ENCODE data around the gene ADARB2. TPM values are rescaled to one million over a fixed set of nuclear protein-coding genes. Genes with fewer than 3 reads are reported as not detected.

The ADARB2 gene
- total RNA-seq, 3 donors from 2014 or later (not counting 1 experiment from before 2014, with no cell fraction given): 0.27 to 0.78 (median 0.40) TPM

- DNase-seq: no peak
- Histone ChIP-seq H3K9me3 (ENCODE audit: control insufficient read depth, insufficient read depth, low read length) (no peaks in the 10 kb centered on the region), H3K27ac (ENCODE audit: low read length) (no peak overlapping the region), H3K4me1 (ENCODE audit: control insufficient read depth, insufficient read depth, low read length) (no peaks in the 10 kb centered on the region), H3K27me3 (ENCODE audit: control insufficient read depth, insufficient read depth, low read length) (no peaks in the 10 kb centered on the region), H3K4me3 (ENCODE audit: low read length) (no peak overlapping the region), H3K36me3 (ENCODE audit: control insufficient read depth, insufficient read depth, low read length) (no peaks in the 10 kb centered on the region)
- Mint-ChIP-seq H3K27ac (no peak overlapping the region), H3K9me3 (no peaks in the 10 kb centered on the region), H3K4me3 (no peak overlapping the region), H3K36me3 (no peaks in the 10 kb centered on the region), H3K27me3 (ENCODE audit: low read depth in 2 of 2) (peaks cover 0 to 9% of the 10 kb centered on the region in 2 donors), H3K4me1 (no peaks in the 10 kb centered on the region)
- 30% methylated on average over 6 of the region's 6 CpGs for WGBS (ENCODE audit: insufficient coverage)
- TF ChIP-seq, protein P1, sequence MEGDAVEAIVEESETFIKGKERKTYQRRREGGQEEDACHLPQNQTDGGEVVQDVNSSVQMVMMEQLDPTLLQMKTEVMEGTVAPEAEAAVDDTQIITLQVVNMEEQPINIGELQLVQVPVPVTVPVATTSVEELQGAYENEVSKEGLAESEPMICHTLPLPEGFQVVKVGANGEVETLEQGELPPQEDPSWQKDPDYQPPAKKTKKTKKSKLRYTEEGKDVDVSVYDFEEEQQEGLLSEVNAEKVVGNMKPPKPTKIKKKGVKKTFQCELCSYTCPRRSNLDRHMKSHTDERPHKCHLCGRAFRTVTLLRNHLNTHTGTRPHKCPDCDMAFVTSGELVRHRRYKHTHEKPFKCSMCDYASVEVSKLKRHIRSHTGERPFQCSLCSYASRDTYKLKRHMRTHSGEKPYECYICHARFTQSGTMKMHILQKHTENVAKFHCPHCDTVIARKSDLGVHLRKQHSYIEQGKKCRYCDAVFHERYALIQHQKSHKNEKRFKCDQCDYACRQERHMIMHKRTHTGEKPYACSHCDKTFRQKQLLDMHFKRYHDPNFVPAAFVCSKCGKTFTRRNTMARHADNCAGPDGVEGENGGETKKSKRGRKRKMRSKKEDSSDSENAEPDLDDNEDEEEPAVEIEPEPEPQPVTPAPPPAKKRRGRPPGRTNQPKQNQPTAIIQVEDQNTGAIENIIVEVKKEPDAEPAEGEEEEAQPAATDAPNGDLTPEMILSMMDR (IDR thresholded peaks at IDR 0.05): no peak
- ATAC-seq: no peak
- intact Hi-C loops (cut with micrococcal nuclease): no loop called here
Observed at GRCh38 chr10:1287971-1288401, 449.3 kb downstream of the ADARB2 start.

GRCh38 chr10:1287487-1287886 lies 449.8 kb downstream of the ADARB2 start:
- Histone ChIP-seq H3K4me3 (ENCODE audit: low read length) (no peak overlapping the region), H3K9me3 (ENCODE audit: control insufficient read depth, insufficient read depth, low read length) (no peaks in the 10 kb centered on the region), H3K36me3 (ENCODE audit: control insufficient read depth, insufficient read depth, low read length) (no peaks in the 10 kb centered on the region), H3K27ac (ENCODE audit: low read length) (no peak overlapping the region), H3K4me1 (ENCODE audit: control insufficient read depth, insufficient read depth, low read length) (no peaks in the 10 kb centered on the region), H3K27me3 (ENCODE audit: control insufficient read depth, insufficient read depth, low read length) (no peaks in the 10 kb centered on the region)
- H3K4me1 Mint-ChIP-seq: no peaks in the 10 kb centered on the region
- no peak for DNase-seq
- 80% methylated on average over 7 of the region's 7 CpGs for WGBS (ENCODE audit: insufficient coverage)
- H3K4me3 Mint-ChIP-seq: no peak overlapping the region
- no peak for ATAC-seq
- TF ChIP-seq, protein P1 (IDR thresholded peaks at IDR 0.05): no peak
- H3K36me3 Mint-ChIP-seq: no peaks in the 10 kb centered on the region
- intact Hi-C loops (cut with micrococcal nuclease): no loop called here
- no peak overlapping the region for H3K27ac Mint-ChIP-seq
- no peaks in the 10 kb centered on the region for H3K9me3 Mint-ChIP-seq
- H3K27me3 Mint-ChIP-seq (ENCODE audit: low read depth in 2 of 2): peaks cover under 1 to 6% of the 10 kb centered on the region in 2 donors

DNA sequence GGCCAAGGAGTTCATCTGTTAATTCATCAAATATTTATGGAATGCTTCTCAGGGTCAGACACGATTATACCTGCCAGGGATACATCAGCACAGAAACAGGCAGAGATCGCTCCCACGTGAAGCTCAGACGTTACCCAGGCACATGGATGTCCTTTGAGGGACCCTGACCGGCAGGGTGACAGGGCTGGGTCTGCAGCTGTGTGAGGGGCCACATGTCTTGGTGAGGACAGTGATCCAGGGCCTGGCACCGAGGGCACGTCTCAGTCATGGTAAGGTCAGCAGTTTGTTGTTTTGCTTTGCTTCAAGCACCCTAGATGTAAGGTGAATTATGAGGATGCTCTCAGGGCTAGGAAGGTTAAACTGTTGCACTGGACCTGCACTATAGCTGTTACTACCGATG lies 453.2 kb downstream of the ADARB2 start:
- Histone ChIP-seq H3K27ac (ENCODE audit: low read length) (no peak overlapping the region), H3K9me3 (ENCODE audit: control insufficient read depth, insufficient read depth, low read length) (no peaks in the 10 kb centered on the region), H3K4me1 (ENCODE audit: control insufficient read depth, insufficient read depth, low read length) (no peaks in the 10 kb centered on the region), H3K36me3 (ENCODE audit: control insufficient read depth, insufficient read depth, low read length) (no peaks in the 10 kb centered on the region), H3K4me3 (ENCODE audit: low read length) (no peak overlapping the region), H3K27me3 (ENCODE audit: control insufficient read depth, insufficient read depth, low read length) (no peaks in the 10 kb centered on the region)
- ATAC-seq (no peak), DNase-seq (no peak)
- Mint-ChIP-seq H3K4me1 (no peaks in the 10 kb centered on the region), H3K27ac (no peak overlapping the region), H3K27me3 (ENCODE audit: low read depth in 2 of 2) (peaks cover 7 to 9% of the 10 kb centered on the region in 2 donors), H3K9me3 (no peaks in the 10 kb centered on the region), H3K4me3 (no peak overlapping the region), H3K36me3 (no peaks in the 10 kb centered on the region)
- intact Hi-C loops (cut with micrococcal nuclease): no loop called here
- TF ChIP-seq, protein P1 (IDR thresholded peaks at IDR 0.05): no peak
- WGBS (ENCODE audit: insufficient coverage): 91% methylated on average over 8 of the region's 8 CpGs

DNA sequence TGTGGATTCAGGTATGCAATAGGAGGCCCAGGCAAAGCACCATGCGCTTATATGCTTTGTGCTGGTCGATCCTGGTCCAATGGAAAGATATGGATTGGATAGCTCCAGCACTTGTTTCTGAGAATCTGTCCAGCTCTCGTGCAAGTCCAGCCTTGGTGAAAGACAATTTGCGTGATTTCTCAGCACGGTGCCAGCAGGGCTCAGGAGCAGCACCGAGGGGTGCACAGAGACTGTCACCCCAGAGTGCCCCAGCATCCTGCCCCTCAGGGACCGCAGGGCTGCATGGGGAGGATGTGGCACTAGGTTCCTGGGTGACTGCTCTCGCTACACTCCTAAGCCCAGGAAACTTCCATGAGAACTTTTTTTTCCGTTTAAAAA lies 455.9 kb downstream of the ADARB2 start:
- TF ChIP-seq, protein P1 (IDR thresholded peaks at IDR 0.05): no peak
- Histone ChIP-seq H3K27me3 (ENCODE audit: control insufficient read depth, insufficient read depth, low read length) (no peaks in the 10 kb centered on the region), H3K4me1 (ENCODE audit: control insufficient read depth, insufficient read depth, low read length) (no peaks in the 10 kb centered on the region), H3K36me3 (ENCODE audit: control insufficient read depth, insufficient read depth, low read length) (no peaks in the 10 kb centered on the region), H3K27ac (ENCODE audit: low read length) (no peak overlapping the region), H3K4me3 (ENCODE audit: low read length) (no peak overlapping the region), H3K9me3 (ENCODE audit: control insufficient read depth, insufficient read depth, low read length) (no peaks in the 10 kb centered on the region)
- 87% methylated on average over 9 of the region's 9 CpGs for WGBS (ENCODE audit: insufficient coverage)
- H3K4me1 Mint-ChIP-seq: no peaks in the 10 kb centered on the region
- H3K27me3 Mint-ChIP-seq (ENCODE audit: low read depth in 2 of 2): peaks cover 9% of the 10 kb centered on the region in 2 donors
- no peak for ATAC-seq
- H3K27ac Mint-ChIP-seq: no peak overlapping the region
- no peak for DNase-seq
- no peak overlapping the region for H3K4me3 Mint-ChIP-seq
- no peaks in the 10 kb centered on the region for H3K36me3 Mint-ChIP-seq
- intact Hi-C loops (cut with micrococcal nuclease): no loop called here
- H3K9me3 Mint-ChIP-seq: no peaks in the 10 kb centered on the region
